NCI-H1092 treated with DMSO at 0.1 percent for 48 hours (cell line): ENCODE data around the gene TDRD12.
A peak's percentile ranks its signal among the peaks of the same experiment; 100 is the strongest.

Experiments
- DNase-seq: peaks from one replicate; lab custom pipeline; 2025; lab: John Stamatoyannopoulos, UW

The TDRD12 gene

DNA sequence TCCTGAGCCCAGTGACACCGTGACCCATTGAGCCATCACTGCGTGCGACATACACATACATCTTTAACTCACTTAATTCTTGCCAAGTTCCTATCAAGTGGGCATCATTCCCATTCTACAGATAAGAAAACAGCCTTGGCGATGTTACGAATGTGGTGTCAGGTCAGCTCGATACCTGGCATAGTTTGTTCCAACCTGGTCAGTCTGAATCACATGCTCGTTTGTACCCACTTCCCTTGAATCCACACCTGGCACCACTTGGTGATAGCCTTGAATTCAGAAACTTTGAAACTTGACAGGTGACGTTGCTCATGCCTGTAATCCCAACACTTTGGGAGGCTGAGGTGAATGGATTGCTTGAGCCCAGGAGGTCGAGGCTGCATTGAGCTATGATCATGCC lies 90.9 kb downstream of the TDRD12 start:
- no peak for DNase-seq

DNA sequence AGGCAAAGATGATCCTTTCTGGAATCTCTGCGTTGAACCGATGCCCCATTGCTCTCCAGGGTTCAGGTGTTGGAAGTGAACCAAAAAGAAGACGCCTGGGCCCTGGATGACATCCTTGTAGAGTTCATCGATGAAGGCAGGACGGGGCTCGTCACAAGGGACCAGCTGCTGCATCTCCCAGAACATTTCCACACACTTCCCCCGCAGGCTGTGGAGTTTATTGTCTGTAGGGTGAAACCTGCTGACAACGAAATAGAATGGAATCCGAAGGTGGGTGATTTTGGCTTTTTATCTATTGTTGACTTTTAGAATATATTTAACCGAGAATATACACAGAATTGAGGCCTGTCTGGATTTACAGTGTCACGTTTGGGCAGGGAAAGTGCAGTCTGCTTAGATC lies 91.6 kb downstream of the TDRD12 start:
- DNase-seq = no peak

DNA sequence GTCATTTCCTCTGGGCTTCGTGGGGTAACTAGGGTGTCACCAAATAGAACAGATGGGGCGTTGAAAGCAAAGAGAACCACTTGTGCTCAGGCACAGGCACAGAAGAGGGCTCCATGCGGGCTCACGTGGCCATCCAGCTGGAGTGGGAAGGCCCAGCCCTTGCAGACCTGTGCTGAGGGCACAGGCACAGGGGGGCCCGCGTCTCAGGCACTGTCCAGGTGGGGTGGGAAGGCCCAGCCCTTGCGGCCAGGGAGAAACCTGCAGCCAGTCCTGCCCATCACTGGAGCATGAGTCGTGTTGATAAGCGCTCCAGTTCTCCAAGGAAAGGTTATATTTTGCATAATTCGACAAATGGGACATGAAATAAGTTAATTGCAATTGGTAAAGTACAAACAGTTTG lies 92.5 kb downstream of the TDRD12 start:
- no peak for DNase-seq

DNA sequence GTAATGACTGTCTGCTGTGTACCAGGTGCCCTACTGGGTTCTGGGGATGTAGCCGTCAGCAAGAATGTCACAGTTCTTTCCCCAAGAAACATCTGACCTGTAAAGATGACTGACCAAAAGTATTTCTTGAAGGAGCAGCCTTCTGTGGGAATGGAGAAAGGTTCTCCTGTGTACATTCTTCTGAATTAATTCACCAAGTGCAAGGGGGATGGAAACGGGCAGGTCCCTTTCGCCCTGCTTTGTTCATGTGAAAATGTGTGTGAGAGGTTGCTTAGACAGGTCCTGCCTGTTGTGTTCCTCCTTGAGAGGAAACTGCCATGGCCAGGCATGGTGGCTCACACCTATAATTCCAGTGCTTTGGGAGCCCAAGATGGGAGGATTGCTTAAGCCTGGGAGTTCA lies 93.0 kb downstream of the TDRD12 start:
- DNase-seq = no peak

DNA sequence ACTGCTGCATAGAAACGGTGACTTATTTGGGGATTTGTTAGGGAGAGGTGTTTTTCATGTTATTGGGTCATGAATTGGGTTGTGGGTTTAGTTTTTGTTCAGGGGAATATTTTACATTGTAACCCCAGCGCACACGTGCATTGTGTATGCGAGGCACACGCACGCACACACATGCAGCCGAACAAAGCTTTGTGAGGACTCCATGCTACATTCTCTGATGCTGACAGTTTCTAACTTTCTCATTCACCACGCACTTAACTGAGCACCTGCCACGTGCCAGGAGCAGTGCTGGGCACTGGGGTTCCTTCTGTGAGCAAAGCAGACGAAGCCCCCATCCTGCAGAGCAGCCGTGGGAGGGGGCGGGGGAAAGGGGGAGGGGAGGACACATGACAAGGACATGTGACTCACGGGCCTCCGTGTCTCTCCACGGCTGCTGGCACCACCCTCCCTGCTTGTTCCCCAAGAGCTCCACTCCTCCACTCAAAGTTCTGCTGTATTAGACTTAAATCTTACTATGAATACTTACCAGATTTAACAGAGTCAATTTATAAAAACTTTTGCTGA lies 94.4 kb downstream of the TDRD12 start:
- DNase-seq = no peak

DNA sequence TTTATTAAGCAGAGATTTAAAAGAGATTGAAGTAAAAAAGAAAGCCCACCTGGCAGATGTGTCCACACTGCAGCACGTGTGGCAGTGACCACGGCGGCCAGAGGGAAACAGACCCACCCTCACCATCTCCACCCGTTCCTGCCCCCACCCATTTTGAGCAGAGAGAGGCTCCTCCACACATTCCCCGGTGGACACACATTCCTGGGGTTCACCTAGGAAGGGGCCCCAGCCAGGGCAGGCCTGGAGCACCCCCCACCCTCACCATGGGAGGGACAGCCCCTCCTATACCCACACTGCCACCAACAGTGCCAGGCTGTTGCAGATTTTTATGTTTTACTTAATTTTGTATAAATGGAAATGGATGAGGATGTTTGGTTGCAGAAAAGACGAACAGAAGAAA lies 95.1 kb downstream of the TDRD12 start:
- DNase-seq = no peak

DNA sequence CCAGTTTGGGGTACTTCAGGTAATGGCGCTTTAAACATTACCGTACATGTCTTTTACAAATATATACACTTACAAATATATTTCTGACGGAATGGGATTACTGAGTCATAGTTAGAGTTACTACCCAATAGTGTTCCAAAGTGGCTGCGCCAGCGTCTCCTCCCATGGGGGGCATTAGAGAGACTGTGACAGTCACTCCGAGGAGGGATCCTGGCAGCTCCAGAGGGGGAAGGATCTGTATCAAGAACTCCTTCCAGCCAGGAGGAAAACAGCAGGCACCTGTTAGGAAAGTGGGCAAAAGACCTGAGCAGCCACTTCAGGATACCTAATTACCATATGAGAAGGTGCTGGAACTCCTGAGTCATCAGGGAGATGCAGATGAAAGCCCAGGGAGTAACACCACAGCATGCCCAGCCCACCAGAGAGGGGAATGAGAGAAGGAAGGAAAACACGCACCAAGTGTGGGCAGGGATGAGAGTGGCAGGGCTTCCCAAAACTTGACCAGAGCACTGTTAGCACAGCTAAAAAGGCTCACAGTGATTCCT lies 97.1 kb downstream of the TDRD12 start:
- DNase-seq = no peak

DNA sequence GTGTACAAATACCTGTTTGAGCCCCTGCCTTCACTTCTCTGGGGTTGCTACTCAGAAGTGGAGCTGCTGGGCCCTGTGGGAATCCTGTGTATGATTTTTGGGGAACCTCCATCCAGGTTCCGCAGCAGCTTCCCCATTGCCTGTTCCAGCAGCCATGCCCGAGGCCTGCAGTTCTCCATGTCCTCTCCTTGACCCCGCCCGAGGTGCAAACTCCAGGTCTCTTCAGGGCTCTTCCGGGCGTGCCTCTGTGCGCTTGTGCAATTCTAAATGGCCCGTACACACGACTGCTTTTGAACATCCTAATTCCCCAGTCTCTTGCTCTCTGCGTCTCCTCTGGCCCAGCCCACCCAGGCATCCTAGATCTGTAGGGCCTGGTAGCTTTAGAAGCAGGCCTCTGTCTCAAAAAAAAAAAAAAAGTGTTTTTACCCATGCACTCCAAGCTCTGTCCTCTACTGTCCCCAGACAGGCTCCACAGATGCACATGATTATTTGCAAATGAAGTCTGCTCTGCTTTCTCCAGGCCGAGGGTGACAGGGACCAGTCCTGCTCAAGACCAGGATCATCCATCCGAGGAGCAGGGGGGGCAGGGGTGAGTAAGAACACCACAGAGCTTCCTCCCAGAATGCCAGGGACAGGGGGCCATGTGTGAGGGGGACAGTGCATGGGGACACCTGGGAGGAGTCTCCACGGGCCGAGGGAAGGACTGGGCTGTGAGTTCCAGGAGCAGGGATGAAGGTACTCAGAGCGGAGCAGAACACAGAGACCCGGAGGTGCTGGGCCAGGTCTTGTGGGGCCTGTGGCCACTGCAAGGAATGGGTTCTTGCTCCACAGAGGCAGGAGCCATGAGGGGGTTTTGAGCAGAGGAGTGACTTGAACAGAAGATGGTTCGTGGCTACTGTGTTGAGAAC lies 98.3 kb downstream of the TDRD12 start:
- DNase-seq = no peak

DNA sequence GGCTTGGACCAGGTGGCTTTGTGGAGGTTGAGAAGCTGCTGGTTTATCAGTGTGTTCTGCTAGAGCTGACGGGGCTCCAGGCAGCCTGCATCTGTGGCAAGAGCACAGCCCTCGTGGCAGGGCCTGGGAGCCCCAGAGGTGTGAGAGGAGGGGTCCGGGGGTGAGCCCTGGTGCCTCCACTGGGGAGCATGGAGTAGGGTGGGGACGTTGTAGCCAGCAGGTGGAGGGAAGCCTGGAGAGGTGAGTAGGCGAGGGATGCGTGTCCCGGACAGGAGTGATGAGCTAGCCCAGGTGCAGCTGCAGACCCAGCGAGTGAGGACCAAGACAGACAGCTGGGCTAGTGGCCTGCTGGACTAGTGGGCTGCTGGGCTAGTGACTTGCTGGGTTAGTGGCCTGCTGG lies 99.0 kb downstream of the TDRD12 start:
- DNase-seq = no peak

DNA sequence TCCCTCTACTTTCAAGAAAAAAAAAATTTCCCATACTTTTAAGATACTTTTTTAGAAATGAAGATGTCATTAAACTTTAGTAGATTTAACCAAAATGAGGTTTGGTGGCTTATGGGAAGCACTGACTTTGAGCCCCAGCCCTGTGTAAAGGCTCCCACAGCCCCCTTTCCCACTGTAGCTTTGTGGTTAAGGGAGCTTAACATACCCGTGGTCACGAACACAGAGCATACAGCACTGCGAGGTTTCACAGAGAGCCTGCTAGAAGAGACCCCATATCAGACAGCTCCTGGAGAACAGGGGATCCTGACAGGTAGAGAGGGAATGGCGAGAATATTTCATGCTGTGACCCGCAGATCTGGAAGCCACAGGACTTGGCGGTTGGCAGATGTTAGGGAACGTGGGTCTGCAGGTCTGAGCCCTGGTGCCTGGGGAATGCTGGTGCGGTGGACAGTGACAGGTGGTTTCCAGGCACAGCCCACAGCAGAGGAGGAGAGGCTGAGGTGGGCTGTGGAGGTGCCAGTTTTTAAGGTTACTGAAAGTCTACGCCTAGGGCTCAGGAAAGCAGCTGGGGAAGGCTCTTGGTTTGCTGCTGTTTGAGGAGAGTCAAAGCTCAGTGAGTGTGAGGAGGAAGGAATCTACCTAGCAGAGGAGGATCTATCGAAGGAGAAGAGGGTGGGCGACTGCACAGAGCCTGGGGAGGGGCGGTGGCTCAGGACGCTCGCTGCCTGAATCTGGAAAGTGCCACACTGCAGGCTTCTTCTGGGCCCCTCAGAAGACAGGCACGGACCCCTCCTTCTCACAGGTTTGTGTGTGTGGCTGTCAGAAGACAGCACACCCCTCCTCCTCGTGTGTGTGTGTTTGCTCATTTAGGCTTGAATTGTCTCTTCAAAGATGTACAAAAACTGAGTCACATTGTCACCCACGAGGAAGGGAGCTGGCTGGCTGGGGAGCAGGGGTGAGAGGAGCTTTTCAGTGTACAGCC lies 100.1 kb downstream of the TDRD12 start:
- DNase-seq = no peak

DNA sequence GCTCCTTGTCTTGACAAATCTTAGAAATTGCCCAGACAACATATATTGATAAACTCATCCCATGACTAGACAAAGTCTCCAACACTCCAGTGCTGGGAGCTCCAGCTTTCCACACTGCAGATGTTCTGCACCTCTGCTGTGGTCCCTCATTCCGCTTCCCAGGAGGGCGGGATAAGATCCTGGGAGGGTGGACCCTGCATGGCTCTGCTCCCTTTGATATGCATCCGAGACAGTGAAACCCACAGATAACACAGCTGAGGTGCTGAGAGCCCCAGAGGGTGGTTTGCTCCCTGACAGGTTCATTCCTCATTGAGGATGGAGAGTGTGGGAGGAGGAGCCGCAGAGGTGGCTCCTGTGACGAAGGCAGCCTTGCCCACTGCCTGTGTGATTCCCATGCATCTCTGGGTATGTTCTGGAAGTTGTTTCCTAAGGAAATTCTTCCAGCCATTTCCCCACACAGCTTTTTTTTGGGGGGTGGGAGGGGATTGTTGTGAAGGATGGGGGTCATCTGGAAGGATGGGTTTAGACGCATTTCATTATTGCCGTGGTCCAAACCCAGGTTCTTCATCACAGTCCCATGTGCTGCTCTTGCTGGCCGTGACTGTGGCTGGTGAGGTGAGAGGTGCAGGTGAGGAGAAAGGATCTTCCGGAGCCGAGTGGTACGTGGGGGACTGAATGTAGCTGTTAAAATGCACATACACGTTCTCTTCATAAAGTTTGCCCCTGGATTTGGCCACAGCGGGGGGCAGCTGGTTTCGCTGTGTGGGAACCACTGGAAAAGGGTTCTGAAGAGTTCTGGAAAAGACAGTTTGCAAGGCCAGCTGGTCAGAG lies 103.6 kb downstream of the TDRD12 start:
- no peak for DNase-seq

DNA sequence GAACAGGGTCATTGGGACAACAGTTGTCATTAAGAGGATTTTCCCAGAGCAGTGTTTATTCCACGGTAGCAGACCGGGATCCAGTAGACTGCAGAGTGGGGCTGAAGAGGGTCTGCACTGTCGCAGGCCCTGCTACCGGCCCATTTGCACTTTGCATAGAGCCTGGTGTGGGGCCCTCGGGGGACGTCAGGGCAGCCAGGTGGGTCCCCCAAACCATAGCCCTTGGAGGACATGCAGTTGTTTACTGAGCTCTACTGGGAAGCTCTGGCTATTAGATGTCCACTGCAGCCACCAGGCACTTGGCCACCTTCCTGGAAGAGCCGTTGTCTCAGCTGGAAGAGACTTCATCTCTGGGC lies 104.2 kb downstream of the TDRD12 start:
- no peak for DNase-seq

DNA sequence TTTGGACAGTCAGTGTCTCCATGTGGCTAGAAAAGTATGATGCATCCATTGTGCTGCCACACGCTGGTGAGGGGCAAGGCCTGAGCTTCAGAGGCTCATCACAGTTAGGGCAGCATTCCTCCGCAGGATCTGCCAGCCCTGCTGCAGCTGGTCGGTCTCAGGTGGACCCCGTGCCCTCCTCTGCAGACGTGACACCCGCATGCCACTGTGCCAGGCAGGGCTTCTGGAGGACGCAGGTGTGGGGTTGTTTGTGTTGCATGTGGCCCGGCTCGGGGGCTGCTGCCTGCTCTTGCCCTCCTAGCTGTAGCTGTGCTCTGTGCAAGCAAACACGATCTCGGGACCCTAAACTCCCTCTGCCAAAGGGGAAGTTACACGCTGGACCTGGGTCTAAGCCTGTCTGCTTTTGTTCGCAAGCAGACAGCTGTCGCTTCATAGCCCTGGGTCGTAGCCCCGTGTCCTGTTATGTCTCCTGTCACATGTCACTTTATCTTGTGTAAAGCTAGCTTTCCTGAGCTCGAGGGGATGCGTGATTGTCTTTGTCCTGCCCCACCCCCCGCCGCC lies 104.7 kb downstream of the TDRD12 start:
- DNase-seq = no peak

DNA sequence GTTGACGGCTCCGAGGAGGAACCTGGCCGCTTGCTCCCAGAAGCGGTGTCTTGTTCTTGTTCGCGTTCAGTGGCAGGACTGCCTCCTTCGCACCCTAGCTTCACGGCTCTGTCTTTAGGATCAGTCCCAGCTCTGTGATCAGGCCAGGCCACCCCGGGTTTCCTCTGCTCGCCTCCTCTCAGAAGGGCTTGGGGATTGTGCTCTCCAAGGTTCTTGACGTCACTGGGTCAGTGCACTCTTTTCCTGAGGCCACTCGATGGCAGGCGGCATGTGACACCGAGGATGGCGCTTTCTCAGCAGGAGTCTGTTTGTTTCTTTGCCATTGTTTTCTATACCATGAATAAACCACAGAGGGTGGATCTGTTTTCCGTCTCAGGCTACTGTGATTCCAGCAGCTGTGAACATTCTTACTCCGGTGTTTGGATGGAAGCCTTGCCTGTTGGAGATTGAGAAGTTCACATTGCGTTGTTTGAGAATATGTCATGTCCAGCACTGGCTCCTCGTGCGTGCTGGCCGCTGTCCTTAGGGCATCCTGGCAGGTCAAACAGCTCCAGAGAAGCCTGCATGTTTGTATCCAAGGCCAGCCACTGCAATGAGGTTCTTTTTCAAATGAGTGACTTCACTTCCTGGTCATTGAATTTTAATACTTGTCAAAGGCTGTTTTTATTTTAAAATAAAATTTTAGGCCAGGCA lies 105.5 kb downstream of the TDRD12 start:
- no peak for DNase-seq

DNA sequence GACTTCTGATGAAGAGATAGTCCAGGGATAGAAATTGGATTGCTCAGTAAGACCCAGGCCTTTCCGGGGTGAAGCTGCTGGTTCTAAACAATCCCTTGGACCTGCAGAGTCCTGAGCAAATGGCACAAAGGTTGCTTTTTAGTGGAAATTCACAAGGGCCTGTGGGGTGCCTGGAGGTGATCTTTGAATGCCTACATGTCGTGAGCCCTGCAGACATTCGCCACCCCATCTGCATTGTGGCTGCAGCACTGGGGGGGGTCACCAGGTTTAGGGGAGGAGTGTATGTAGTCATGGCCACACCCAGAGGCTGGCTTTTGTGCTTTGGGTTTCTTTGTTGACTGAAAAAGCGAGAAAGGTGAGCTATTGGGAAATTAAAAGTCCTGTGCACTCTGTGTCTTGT lies 108.6 kb downstream of the TDRD12 start:
- no peak for DNase-seq

DNA sequence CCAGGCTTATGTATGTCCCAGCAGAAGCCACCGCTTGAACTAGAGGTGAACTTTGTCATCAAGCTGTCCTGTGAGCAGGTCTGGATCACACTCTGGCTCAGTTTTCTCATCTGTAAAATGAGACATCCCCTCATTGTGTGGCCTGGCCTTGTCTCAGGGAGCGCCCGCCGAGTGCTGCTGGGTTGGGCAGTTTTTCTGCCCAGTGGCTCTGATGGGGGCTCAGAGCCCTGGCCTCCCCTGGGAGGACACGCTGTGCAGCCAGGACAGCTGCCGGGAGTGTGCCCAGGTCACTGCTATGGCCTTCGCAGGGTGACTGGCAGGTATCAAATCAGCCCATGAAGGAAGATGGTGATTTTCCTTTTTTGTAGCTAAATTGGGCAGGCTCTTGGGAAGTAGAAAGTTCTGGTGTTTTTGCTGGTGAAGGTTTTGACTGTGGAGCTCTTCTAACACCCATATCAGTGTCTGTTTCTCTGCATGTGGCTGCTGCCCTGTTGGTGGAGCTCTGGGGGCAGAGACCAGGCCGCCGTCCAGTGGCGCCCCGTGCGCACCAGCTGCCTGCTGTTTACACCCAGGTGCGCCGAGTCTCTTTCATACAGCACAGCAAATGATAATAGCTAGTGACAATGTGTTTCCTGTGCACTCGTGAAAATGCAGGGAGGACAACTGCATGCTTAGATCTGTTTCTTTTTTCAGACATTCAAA lies 109.2 kb downstream of the TDRD12 start:
- DNase-seq = peak; percentile 33

DNA sequence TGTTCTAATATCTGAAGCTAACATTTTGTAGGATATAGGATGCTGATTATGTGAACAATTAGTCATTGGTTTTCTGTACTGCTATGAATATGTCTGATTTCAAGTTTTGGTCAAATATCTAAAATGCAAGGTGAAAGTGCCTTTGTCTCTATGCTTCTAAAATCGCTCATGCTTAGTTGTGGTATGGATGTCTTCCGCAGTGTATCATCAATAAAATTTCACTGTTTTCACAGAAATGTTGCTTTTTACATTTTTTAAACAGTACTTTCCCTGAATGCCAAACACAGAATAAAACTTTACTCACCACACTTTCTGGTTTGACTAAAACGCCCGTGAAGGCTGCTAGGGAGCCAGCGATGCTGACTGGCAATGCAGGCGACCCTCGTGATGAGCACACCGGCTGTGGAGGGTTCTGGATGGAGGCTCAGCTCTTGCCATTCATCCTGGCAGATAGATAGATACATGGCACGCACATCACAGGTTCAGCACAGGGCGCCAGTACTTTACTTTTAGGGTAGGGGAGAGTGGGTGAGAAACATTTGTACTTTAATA lies 109.9 kb downstream of the TDRD12 start:
- DNase-seq = no peak

DNA sequence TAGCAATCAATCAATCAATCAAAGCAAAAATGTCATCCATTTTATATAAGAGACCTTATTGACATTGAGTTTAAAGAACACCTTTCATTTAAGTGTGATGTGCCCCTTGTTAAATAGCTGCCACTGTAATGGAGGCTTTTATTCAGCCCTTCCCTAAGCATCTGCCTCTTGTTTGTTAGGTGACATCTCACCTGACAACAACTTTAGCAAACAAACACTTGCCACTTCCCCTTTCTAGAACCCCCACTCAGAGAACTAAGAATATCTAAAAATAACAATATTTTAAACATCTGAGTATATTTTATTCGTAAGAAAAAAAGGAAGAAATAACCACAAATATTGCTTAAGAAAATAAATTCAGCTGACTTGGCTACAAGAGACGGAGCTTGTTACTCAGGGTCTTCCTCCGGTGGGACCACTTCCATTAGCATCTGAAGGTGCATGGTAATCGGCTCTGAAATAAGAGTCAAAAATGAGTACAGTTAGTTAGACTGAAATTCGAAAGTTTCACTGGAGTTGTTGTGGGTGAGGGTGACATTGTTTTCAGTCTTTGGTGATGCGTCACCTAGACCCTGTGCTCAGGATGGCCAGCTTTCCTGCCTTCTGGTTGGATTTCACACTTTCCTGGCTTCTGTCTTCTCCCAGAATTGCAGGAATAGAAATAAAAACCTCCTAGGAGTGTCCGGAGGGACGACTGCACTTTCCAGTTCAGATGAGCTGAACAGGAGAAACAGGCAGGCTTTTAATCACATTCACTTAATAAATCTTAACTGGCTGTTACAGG lies 110.9 kb downstream of the TDRD12 start:
- no peak for DNase-seq

DNA sequence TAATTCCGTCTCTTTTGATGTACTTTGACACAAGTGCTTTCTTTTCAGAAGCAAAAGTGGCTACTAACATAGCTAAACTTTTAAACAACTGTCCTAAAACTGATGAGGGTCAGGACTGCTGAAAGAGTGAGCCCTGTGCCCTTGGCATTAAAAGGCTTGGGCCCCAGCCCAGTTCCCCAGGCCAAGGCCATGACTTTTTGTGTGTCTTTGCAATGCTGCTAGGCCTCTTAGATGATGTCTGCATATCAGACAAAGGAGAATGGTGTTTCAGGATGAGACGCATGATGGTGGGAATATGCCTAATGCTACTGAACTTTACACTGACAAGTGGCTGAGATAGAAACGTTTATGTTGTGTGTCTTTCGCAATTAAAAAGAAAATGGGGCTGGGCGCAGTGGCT lies 112.0 kb downstream of the TDRD12 start:
- no peak for DNase-seq
